Aorta (tissue), 5 donors: ENCODE measurements around the gene APMAP. TPM values are rescaled to one million over a fixed set of nuclear protein-coding genes. Genes with fewer than 3 reads are reported as not detected.

ENCODE experiments used
- ATAC-seq: fragments of 200-7000 bp; cut with Tn5 transposase; one replicate; pipeline ENCODE4 v1.9.1; 2022; ENCODE audit warnings: moderate library complexity; ENCODE audit not compliant: low FRiP score
- DNase-seq, 2 donors: peaks; one replicate each; pipeline ENCODE4 v3.0.0-alpha.2; 2020
- H3K27ac ChIP-seq, 2 donors: one replicate each; pipeline ENCODE4 v1.5.1; 2013; ENCODE audit warnings: low read length in 2 of 2, mild to moderate bottlenecking in 2 of 2, moderate library complexity in 2 of 2, control low read depth in 1 of 2, inconsistent platforms in 1 of 2, low read depth in 1 of 2
- H3K27me3 ChIP-seq, 2 donors: one replicate each; pipeline ENCODE4 v1.6.1; 2013; ENCODE audit warnings: control low read depth in 1 of 2, low read length in 1 of 2, mild to moderate bottlenecking in 1 of 2, moderate library complexity in 1 of 2; ENCODE audit not compliant: insufficient read depth in 2 of 2, control insufficient read depth in 1 of 2
- H3K36me3 ChIP-seq, 2 donors: one replicate each; pipeline ENCODE4 v1.6.1; 2013; ENCODE audit warnings: control low read depth in 1 of 2, low read length in 1 of 2, mild to moderate bottlenecking in 1 of 2; ENCODE audit not compliant: insufficient read depth in 2 of 2, control insufficient read depth in 1 of 2
- H3K4me1 ChIP-seq, 2 donors: one replicate each; pipeline ENCODE4 v1.6.1; 2013; ENCODE audit warnings: low read length in 2 of 2, control low read depth in 1 of 2, mild to moderate bottlenecking in 1 of 2, moderate library complexity in 1 of 2; ENCODE audit not compliant: insufficient read depth in 2 of 2, control insufficient read depth in 1 of 2
- H3K4me3 ChIP-seq, 2 donors: one replicate each; pipeline ENCODE4 v1.5.1; 2013; ENCODE audit warnings: low read length in 2 of 2, control low read depth in 1 of 2, mild to moderate bottlenecking in 1 of 2
- H3K9me3 ChIP-seq: one replicate; pipeline ENCODE4 v1.6.1; 2013; ENCODE audit warnings: mild to moderate bottlenecking, low read length; ENCODE audit not compliant: control insufficient read depth
- WGBS, 2 donors: extraction: QIAGEN DNeasy Blood & Tissue Kit; methylation state at CpG; one replicate each; pipeline ENCODE4 v1.1.7; 2013; 5-methylcytosine and 5-hydroxymethylcytosine counted together
- intact Hi-C, 2 donors: fragments of 100-400 bp; cut with DNase I; formaldehyde crosslinking; loops; one replicate each; pipeline versions ENCODE4 v1.14.2 to v1.15.0; 2022
- polyA plus RNA-seq, 2 donors: library from polyadenylated mRNA; stranded (reverse); fragments of 200-250 nt; gene quantifications; one replicate each; pipeline ENCODE4 v1.2.3, GENCODE V29; 2013
- total RNA-seq, 2 donors: library from RNA; stranded (reverse); fragmentation: NEBNext Ultra II Directional; extraction: Animal tissue kit (Norgen Biotek cat#: 25700); gene quantifications; one replicate each; pipeline ENCODE4 v1.2.1, GENCODE V29; 2021
- donor health status: healthy with polysubstance abuse.
- donor health status: Bipolar disorder and iron deficiency.
- donor health status: DM: no; HTN: no; CAD: no.
- donor health status: DM: no; HTN: no; CAD: no.
- donor health status: DM: yes; HTN: yes; CAD: no.

The APMAP gene
- total and polyA plus RNA-seq, 4 donors, result 23.4 to 54.1 (median 40.8) TPM

GRCh38 chr20:25036331-25036936 lies 43.9 kb upstream of the APMAP start:
- Histone ChIP-seq H3K27me3 (no peaks in the 10 kb centered on the region), H3K4me3 (no peak overlapping the region), H3K4me1 (peaks cover 0 to 9% of the 10 kb centered on the region in 2 donors), H3K27ac (peak overlapping the region in 1 of 2 donors; percentile 22), H3K9me3 (no peaks in the 10 kb centered on the region), H3K36me3 (peaks cover 0 to 2% of the 10 kb centered on the region in 2 donors)
- 2 to 5% methylated on average over 7 of the region's 7 CpGs for WGBS, 2 donors
- DNase-seq (peak in 1 of 2 donors; percentile 32), ATAC-seq (no peak)
- intact Hi-C loops, result no loop called here

GRCh38 chr20:25035921-25036320 lies 43.4 kb upstream of the APMAP start:
- H3K9me3 ChIP-seq, result no peaks in the 10 kb centered on the region
- peak in 1 of 2 donors; percentile 17 for DNase-seq
- H3K27ac ChIP-seq, result no peak overlapping the region
- intact Hi-C loops, result no loop called here
- H3K4me3 ChIP-seq, result no peak overlapping the region
- no peaks in the 10 kb centered on the region for H3K27me3 ChIP-seq
- peaks cover 0 to 2% of the 10 kb centered on the region in 2 donors for H3K36me3 ChIP-seq
- 24 to 28% methylated on average over 4 of the region's 4 CpGs for WGBS, 2 donors
- peaks cover 0 to 6% of the 10 kb centered on the region in 2 donors for H3K4me1 ChIP-seq
- ATAC-seq, result no peak

GRCh38 chr20:25033924-25034300 lies 41.4 kb upstream of the APMAP start:
- no peak overlapping the region for H3K27ac ChIP-seq
- intact Hi-C loops, result no loop called here

GRCh38 chr20:25033265-25033923 lies 40.8 kb upstream of the APMAP start:
- H3K4me1 ChIP-seq, result peaks cover 0 to 6% of the 10 kb centered on the region in 2 donors
- no peaks in the 10 kb centered on the region for H3K27me3 ChIP-seq
- 57 to 58% methylated on average over 6 of the region's 6 CpGs for WGBS, 2 donors
- H3K36me3 ChIP-seq, result peaks cover 0 to 2% of the 10 kb centered on the region in 2 donors
- no peak overlapping the region for H3K4me3 ChIP-seq
- peak in 1 of 2 donors; percentile 22 for DNase-seq
- intact Hi-C loops, result no loop called here
- ATAC-seq, result no peak
- H3K9me3 ChIP-seq, result no peaks in the 10 kb centered on the region
- H3K27ac ChIP-seq, result no peak overlapping the region

More at GRCh38 chr20:25033924-25034300, 41.4 kb upstream of the APMAP start:
- Histone ChIP-seq H3K9me3 (no peaks in the 10 kb centered on the region), H3K4me1 (peaks cover 0 to 6% of the 10 kb centered on the region in 2 donors), H3K36me3 (peaks cover 0 to 2% of the 10 kb centered on the region in 2 donors), H3K27me3 (no peaks in the 10 kb centered on the region), H3K4me3 (no peak overlapping the region)
- no peak for DNase-seq
- ATAC-seq, result no peak
- 65 to 73% methylated on average over 3 of the region's 3 CpGs for WGBS, 2 donors

GRCh38 chr20:25032478-25033264 lies 40.1 kb upstream of the APMAP start:
- H3K27me3 ChIP-seq, result no peaks in the 10 kb centered on the region
- peaks cover 0 to 2% of the 10 kb centered on the region in 2 donors for H3K36me3 ChIP-seq
- peaks cover 0 to 6% of the 10 kb centered on the region in 2 donors for H3K4me1 ChIP-seq
- 71 to 73% methylated on average over 29 of the region's 29 CpGs for WGBS, 2 donors
- no peak overlapping the region for H3K27ac ChIP-seq
- no peak overlapping the region for H3K4me3 ChIP-seq
- DNase-seq, result peak in 1 of 2 donors; percentile 49
- intact Hi-C loops, result no loop called here
- ATAC-seq, result peak; percentile 40
- no peaks in the 10 kb centered on the region for H3K9me3 ChIP-seq

GRCh38 chr20:25032065-25032477 lies 39.5 kb upstream of the APMAP start:
- ATAC-seq (no peak), DNase-seq (peak in 1 of 2 donors; percentile 31)
- Histone ChIP-seq H3K4me1 (peaks cover 0 to under 1% of the 10 kb centered on the region in 2 donors), H3K27ac (no peak overlapping the region), H3K4me3 (no peak overlapping the region), H3K27me3 (no peaks in the 10 kb centered on the region), H3K36me3 (peaks cover 0 to 2% of the 10 kb centered on the region in 2 donors), H3K9me3 (no peaks in the 10 kb centered on the region)
- intact Hi-C loops, result no loop called here
- WGBS, 2 donors, result 97% methylated on average over 16 of the region's 16 CpGs

GRCh38 chr20:25031241-25031640 lies 38.7 kb upstream of the APMAP start:
- H3K4me3 ChIP-seq, result no peak overlapping the region
- H3K36me3 ChIP-seq, result peaks cover 0 to 2% of the 10 kb centered on the region in 2 donors
- H3K27ac ChIP-seq, result no peak overlapping the region
- no peaks in the 10 kb centered on the region for H3K9me3 ChIP-seq
- intact Hi-C loops, result no loop called here
- no peaks in the 10 kb centered on the region for H3K27me3 ChIP-seq
- WGBS, 2 donors, result 81 to 95% methylated on average over 3 of the region's 3 CpGs
- ATAC-seq (no peak), DNase-seq (no peak)
- H3K4me1 ChIP-seq, result no peaks in the 10 kb centered on the region

- WGBS, 2 donors, result 81 to 86% methylated on average over 8 of the region's 8 CpGs
- intact Hi-C loops, result no loop called here
- Histone ChIP-seq H3K9me3 (no peaks in the 10 kb centered on the region), H3K27ac (no peak overlapping the region), H3K4me3 (no peak overlapping the region), H3K27me3 (no peaks in the 10 kb centered on the region), H3K36me3 (peaks cover 0 to 2% of the 10 kb centered on the region in 2 donors), H3K4me1 (no peaks in the 10 kb centered on the region)
- peak in 1 of 2 donors; percentile 42 for DNase-seq
- ATAC-seq, result peak; percentile 17
Observed at GRCh38 chr20:25030649-25031207, 38.2 kb upstream of the APMAP start.
